ENCODE data around the gene GRID2. TPM values are rescaled to one million over a fixed set of nuclear protein-coding genes. Genes with fewer than 3 reads are reported as not detected.
"Not testable (repeated sequence)": the region's sequence is repeated elsewhere in the genome, so short reads cannot be mapped to it uniquely, and the experiment has no call there.

GRID2 gene
- total RNA-seq, 3 donors from 2014 or later, result under 0.01 TPM

DNA sequence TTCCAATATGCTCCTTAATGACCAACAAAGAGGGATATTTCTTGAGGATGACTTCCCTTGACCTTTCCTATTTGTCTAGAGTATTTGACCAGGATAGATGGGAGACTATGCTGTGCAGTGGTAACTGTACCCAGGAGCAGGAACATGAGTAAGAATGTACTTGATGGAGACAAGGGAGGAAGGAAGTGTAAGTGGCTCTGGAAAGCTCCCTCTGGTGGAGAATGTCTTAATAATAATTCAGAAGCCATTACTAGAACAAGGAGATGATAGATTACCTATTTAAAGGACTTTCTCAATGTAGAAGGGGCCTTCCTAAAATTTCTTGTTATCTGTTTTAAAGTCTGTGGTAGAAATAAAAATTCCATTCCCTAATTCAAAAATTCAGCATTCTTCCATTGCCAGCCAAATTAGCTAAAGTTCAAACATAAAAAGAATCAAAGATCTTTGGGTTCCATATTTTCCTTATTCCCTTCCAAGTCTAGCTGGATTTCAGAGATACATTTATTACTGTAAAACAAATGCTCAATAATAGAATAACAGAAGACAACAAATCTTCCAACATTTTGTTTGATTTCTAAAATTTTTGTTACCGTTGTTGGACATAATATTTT, 83.8 kb downstream of the GRID2 start:
- no peaks in the 10 kb centered on the region for H3K9me3 ChIP-seq
- H3K4me3 ChIP-seq, result no peak overlapping the region
- no peak overlapping the region for H3K27ac ChIP-seq
- H3K36me3 ChIP-seq, result no peaks in the 10 kb centered on the region
- TF ChIP-seq POLR2AphosphoS5 (IDR thresholded peaks at IDR 0.05), result no peak
- TF ChIP-seq, protein P1, sequence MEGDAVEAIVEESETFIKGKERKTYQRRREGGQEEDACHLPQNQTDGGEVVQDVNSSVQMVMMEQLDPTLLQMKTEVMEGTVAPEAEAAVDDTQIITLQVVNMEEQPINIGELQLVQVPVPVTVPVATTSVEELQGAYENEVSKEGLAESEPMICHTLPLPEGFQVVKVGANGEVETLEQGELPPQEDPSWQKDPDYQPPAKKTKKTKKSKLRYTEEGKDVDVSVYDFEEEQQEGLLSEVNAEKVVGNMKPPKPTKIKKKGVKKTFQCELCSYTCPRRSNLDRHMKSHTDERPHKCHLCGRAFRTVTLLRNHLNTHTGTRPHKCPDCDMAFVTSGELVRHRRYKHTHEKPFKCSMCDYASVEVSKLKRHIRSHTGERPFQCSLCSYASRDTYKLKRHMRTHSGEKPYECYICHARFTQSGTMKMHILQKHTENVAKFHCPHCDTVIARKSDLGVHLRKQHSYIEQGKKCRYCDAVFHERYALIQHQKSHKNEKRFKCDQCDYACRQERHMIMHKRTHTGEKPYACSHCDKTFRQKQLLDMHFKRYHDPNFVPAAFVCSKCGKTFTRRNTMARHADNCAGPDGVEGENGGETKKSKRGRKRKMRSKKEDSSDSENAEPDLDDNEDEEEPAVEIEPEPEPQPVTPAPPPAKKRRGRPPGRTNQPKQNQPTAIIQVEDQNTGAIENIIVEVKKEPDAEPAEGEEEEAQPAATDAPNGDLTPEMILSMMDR (IDR thresholded peaks at IDR 0.05), result peak; percentile 18 to 39 (median 23)
- H3K4me1 ChIP-seq, result no peaks in the 10 kb centered on the region
- no peaks in the 10 kb centered on the region for H3K27me3 ChIP-seq
- no peak for DNase-seq (ENCODE audit: low spot score in 2 of 2)
- intact Hi-C loops (cut with DNase I; ENCODE audit: low total_unique reads), result no loop called here

DNA sequence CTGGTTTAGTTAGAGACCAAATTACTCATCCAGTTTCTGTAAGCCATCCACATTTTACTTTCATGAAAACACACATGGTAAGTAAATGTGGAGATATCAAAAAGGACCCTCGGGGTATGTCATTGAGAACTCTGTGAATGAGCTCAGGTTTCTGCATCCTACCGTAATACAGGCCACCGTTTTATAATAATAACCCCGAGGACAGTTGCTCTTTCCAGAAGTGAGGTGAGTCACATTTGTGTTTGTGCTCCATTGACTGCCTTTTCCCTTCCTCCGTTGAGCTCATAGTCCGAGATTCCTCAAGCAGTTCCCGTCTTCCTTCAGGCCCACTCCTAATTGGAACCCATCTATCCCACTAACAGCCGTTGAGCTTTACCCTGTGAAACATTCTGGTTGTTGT, 95.3 kb downstream of the GRID2 start:
- no peaks in the 10 kb centered on the region for H3K4me1 ChIP-seq
- no peak for DNase-seq (ENCODE audit: low spot score in 2 of 2)
- H3K36me3 ChIP-seq, result no peaks in the 10 kb centered on the region
- H3K27me3 ChIP-seq, result no peaks in the 10 kb centered on the region
- intact Hi-C loops (cut with DNase I; ENCODE audit: low total_unique reads), result loop anchor here (5.0 kb wide), 1 partner anchor 1997 kb away; no protein-coding TSS in a partner anchor
- H3K9me3 ChIP-seq, result no peaks in the 10 kb centered on the region
- TF ChIP-seq, protein P1 (IDR thresholded peaks at IDR 0.05), result no peak
- TF ChIP-seq POLR2A (IDR thresholded peaks at IDR 0.05), result no peak
- no peak for TF ChIP-seq POLR2AphosphoS5 (IDR thresholded peaks at IDR 0.05)
- H3K27ac ChIP-seq, result no peak overlapping the region
- H3K4me3 ChIP-seq, result no peak overlapping the region

DNA sequence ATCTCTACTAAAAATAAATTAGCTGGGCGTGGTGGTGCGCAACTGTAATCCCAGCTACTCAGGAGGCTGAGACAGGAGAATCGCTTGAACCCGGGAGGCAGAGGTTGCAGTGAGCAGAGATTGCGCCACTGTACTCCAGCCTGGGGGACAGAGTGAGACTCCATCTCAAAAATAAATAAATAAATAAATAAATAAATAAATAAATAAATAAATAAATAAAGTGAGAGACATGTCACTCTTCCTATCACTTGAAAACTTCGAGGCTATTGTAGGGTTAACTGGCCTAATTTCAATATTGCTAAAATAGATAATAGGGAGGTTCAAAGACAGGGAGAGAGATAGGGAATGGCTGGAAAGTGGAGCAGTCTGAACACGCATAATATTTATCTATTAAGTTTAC, 99.8 kb downstream of the GRID2 start:
- DNase-seq (ENCODE audit: low spot score in 2 of 2); intact Hi-C loops (cut with DNase I; ENCODE audit: low total_unique reads): not testable (repeated sequence)

DNA sequence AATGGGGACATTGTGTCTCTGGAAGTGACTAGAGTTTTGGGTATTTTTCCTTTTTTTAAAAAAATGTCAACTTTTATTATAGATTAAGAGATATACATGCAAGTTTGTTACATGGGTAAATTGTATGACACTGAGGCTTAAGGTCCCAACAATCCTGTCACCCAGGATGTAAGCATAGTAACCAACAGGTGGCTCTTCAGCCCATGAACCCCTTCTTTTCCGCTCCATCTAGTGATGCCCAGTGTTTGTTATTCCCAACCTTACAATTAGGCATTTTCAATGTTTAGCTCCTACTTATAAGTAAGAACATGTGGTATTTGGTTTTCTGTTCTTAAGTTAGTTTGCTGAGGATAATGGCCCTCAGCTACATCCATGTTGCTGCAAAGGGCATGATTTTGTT, 102.7 kb downstream of the GRID2 start:
- no peak overlapping the region for H3K27ac ChIP-seq
- no peaks in the 10 kb centered on the region for H3K4me1 ChIP-seq
- H3K27me3 ChIP-seq, result no peaks in the 10 kb centered on the region
- TF ChIP-seq POLR2AphosphoS5 (IDR thresholded peaks at IDR 0.05) (no peak), POLR2A (IDR thresholded peaks at IDR 0.05) (no peak)
- TF ChIP-seq, protein P1 (IDR thresholded peaks at IDR 0.05), result no peak
- intact Hi-C loops (cut with DNase I; ENCODE audit: low total_unique reads), result loop anchor here (5.0 kb wide), 1 partner anchor 1669 kb away; no protein-coding TSS in a partner anchor
- no peaks in the 10 kb centered on the region for H3K36me3 ChIP-seq
- DNase-seq (ENCODE audit: low spot score in 2 of 2), result no peak
- no peaks in the 10 kb centered on the region for H3K9me3 ChIP-seq
- H3K4me3 ChIP-seq, result no peak overlapping the region

More for the DNA sequence above, 99.8 kb downstream of the GRID2 start:
- not testable (repeated sequence) for H3K4me1 ChIP-seq, H3K9me3 ChIP-seq, H3K4me3 ChIP-seq, H3K27me3 ChIP-seq, H3K36me3 ChIP-seq, H3K27ac ChIP-seq

DNA sequence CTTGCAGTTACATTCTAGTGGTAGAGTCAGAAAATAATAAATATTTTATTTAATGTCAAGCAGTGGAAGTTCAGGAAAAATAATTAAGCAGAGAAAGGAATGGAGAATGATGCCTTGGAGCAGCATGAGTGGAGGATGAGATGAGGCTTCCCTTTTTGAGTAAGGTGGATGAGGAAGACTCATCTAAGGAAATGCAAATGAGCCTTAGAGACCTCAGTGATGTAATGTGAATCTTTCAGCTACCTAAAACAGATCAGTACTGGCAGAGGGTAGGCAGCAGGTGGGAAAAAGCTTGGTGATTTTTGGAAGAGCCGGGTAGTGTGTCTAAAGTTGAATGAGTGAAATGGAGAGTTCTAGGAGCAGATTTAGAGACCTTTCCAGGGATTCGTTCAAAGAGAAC, 118.2 kb downstream of the GRID2 start:
- Histone ChIP-seq H3K27ac (no peak overlapping the region), H3K4me1 (no peaks in the 10 kb centered on the region), H3K36me3 (no peaks in the 10 kb centered on the region), H3K4me3 (no peak overlapping the region), H3K9me3 (no peaks in the 10 kb centered on the region), H3K27me3 (no peaks in the 10 kb centered on the region)
- TF ChIP-seq, protein P1 (IDR thresholded peaks at IDR 0.05), result no peak
- TF ChIP-seq POLR2A (IDR thresholded peaks at IDR 0.05) (no peak), POLR2AphosphoS5 (IDR thresholded peaks at IDR 0.05) (no peak)
- DNase-seq (ENCODE audit: low spot score in 2 of 2), result no peak
- intact Hi-C loops (cut with DNase I; ENCODE audit: low total_unique reads), result no loop called here

All from breast epithelium (tissue), 4 donors.